Right lobe of liver (tissue), 6 donors: ENCODE results near the gene CDKAL1. TPM values are rescaled to one million over a fixed set of nuclear protein-coding genes. Genes with fewer than 3 reads are reported as not detected.
A peak's percentile ranks its signal among the peaks of the same experiment; 100 is the strongest.

Experiments used
- ATAC-seq, 4 donors: fragments of 200-7000 bp; cut with Tn5 transposase; one replicate each; pipeline ENCODE4 v1.9.1; 2020; ENCODE audit warnings: mild to moderate bottlenecking in 4 of 4, moderate library complexity in 4 of 4
- DNase-seq, 3 donors: peaks; one replicate each; pipeline ENCODE4 v3.0.0-alpha.2; 2020
- H3K27ac ChIP-seq, 3 donors: fragments of 200-600 bp; one replicate each; pipeline ENCODE4 v1.8.0; 2022
- H3K27me3 ChIP-seq, 2 donors: fragments of 200-600 bp; one replicate each; pipeline ENCODE4 v1.8.0; 2022
- H3K36me3 ChIP-seq, 4 donors: fragments of 200-600 bp; sonication (generic) in 1 of 4; one replicate each; pipeline versions ENCODE4 v1.5.1 to v1.8.0; 2017 to 2022; ENCODE audit warnings: control low read depth in 1 of 4
- H3K4me1 ChIP-seq, 4 donors: fragments of 200-600 bp; sonication (generic) in 1 of 4; one replicate each; pipeline versions ENCODE4 v1.5.1 to v1.8.0; 2017 to 2022; ENCODE audit warnings: control low read depth in 1 of 4
- H3K4me3 ChIP-seq, 3 donors: fragments of 200-600 bp; one replicate each; pipeline ENCODE4 v1.8.0; 2022
- H3K9me3 ChIP-seq, 4 donors: fragments of 200-600 bp; sonication (generic) in 1 of 4; one replicate each; pipeline versions ENCODE4 v1.5.1 to v1.8.0; 2017 to 2022; ENCODE audit warnings: control low read depth in 1 of 4
- POLR2A ChIP-seq: fragments of 450-650 bp; IDR thresholded peaks from one replicate; pipeline ENCODE4 v1.6.1; 2017; ENCODE audit warnings: antibody characterized with exemption, mild to moderate bottlenecking
- WGBS: methylation state at CpG from one replicate; pipeline ENCODE4 v1.1.6; 2018; ENCODE audit warnings: low coverage, low lambda C conversion rate; ENCODE audit not compliant: insufficient coverage; ENCODE audit errors: missing lambda C conversion rate; 5-methylcytosine and 5-hydroxymethylcytosine counted together
- intact Hi-C, 2 donors: fragments of 100-400 bp; cut with DNase I; formaldehyde crosslinking; loops; one replicate each; pipeline versions ENCODE4 v1.11.2 to v1.14.1; 2022
- total RNA-seq, 6 experiments: library from RNA; depleted of rRNA in 2 of 6; stranded (reverse); fragments of >200 nt in 2 of 6; fragmentation: NEBNext Ultra II Directional in 3 of 6; extraction: Animal tissue kit (Norgen Biotek cat#: 25700) in 3 of 6; gene quantifications; one replicate each; pipeline versions ENCODE4 v1.1.0 to v1.2.4, GENCODE V29; 2016 to 2023
- TF ChIP-seq, protein P1 (sequence below), 4 donors: fragments of 200-600 bp in 3 of 4; fragments of 450-650 bp in 1 of 4; IDR thresholded peaks; one replicate each; pipeline versions ENCODE4 v1.5.1 to v1.8.0; 2016 to 2022; ENCODE audit warnings: antibody characterized with exemption in 4 of 4, mild to moderate bottlenecking in 2 of 4
- donor health status: DM: no; HTN: yes; CAD: no.
- donor health status: DM: no; HTN: no; CAD: no.
- donor health status: DM: no; HTN: no; CAD: no.
- donor health status: DM: no; HTN: yes; CAD: no.
- donor health status: DM: no; HTN: yes; CAD: no.

The CDKAL1 gene
- total RNA-seq, 6 experiments from 2014 or later = 4.5 to 7.0 (median 6.2) TPM

GRCh38 chr6:21078497-21078896 is 544.2 kb downstream of the CDKAL1 start:
- Histone ChIP-seq H3K36me3 (no peaks in the 10 kb centered on the region), H3K27me3 (no peaks in the 10 kb centered on the region), H3K4me3 (no peak overlapping the region), H3K4me1 (no peaks in the 10 kb centered on the region), H3K27ac (no peak overlapping the region), H3K9me3 (no peaks in the 10 kb centered on the region)
- 93% methylated on average over 2 of the region's 3 CpGs for WGBS
- intact Hi-C loops = no loop called here
- ATAC-seq = no peak
- DNase-seq = no peak
- TF ChIP-seq, protein P1, sequence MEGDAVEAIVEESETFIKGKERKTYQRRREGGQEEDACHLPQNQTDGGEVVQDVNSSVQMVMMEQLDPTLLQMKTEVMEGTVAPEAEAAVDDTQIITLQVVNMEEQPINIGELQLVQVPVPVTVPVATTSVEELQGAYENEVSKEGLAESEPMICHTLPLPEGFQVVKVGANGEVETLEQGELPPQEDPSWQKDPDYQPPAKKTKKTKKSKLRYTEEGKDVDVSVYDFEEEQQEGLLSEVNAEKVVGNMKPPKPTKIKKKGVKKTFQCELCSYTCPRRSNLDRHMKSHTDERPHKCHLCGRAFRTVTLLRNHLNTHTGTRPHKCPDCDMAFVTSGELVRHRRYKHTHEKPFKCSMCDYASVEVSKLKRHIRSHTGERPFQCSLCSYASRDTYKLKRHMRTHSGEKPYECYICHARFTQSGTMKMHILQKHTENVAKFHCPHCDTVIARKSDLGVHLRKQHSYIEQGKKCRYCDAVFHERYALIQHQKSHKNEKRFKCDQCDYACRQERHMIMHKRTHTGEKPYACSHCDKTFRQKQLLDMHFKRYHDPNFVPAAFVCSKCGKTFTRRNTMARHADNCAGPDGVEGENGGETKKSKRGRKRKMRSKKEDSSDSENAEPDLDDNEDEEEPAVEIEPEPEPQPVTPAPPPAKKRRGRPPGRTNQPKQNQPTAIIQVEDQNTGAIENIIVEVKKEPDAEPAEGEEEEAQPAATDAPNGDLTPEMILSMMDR (IDR thresholded peaks at IDR 0.05) = no peak
- no peak for TF ChIP-seq POLR2A

DNA sequence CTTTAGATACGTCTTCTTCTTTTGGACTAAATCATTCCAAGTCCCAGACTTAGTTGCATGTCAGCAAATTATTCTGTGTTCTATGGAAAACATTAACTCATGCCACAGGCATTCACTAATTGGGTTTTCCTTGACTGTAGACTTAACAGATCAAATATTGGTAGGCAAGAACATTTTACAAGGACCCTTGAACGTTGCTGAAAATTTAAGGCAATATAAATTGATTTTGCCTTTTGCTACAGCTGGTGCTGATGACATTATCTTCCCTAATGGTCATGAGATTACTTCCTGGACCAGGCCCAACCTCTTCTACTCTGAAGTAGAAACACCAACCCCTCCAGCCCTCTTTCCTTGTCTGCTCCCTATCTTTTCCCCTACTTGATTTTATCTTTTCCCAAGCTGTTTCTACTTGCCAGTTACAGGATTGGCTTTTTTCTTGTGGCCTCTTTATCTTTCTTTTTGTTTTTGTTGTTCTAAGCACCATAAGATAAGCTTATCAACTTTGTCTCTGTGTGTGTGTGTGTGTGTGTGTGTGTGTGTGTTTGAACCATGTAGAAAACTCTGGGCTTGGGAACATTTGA is 545.3 kb downstream of the CDKAL1 start:
- WGBS = 51% methylated on average over 2 of the region's 2 CpGs
- no peaks in the 10 kb centered on the region for H3K9me3 ChIP-seq
- no peak overlapping the region for H3K27ac ChIP-seq
- TF ChIP-seq POLR2A = no peak
- DNase-seq (no peak), ATAC-seq (peak in 1 of 4 donors; percentile 22)
- H3K27me3 ChIP-seq = no peaks in the 10 kb centered on the region
- intact Hi-C loops = no loop called here
- no peak overlapping the region for H3K4me3 ChIP-seq
- H3K4me1 ChIP-seq = no peaks in the 10 kb centered on the region
- H3K36me3 ChIP-seq = no peaks in the 10 kb centered on the region

- 82% methylated on average over 1 of the region's 3 CpGs for WGBS
- H3K36me3 ChIP-seq = no peaks in the 10 kb centered on the region
- H3K27me3 ChIP-seq = no peaks in the 10 kb centered on the region
- no peak overlapping the region for H3K4me3 ChIP-seq
- no peaks in the 10 kb centered on the region for H3K9me3 ChIP-seq
- intact Hi-C loops = no loop called here
- H3K27ac ChIP-seq = no peak overlapping the region
- H3K4me1 ChIP-seq = no peaks in the 10 kb centered on the region
- no peak for TF ChIP-seq POLR2A
- TF ChIP-seq, protein P1 (IDR thresholded peaks at IDR 0.05) = no peak
- no peak for ATAC-seq
- DNase-seq = no peak
These were observed 546.0 kb downstream of the CDKAL1 start for GRCh38 chr6:21080221-21080620.

GRCh38 chr6:21082091-21082490 is 547.8 kb downstream of the CDKAL1 start:
- Histone ChIP-seq H3K4me1 (no peaks in the 10 kb centered on the region), H3K27ac (no peak overlapping the region), H3K27me3 (no peaks in the 10 kb centered on the region), H3K36me3 (no peaks in the 10 kb centered on the region), H3K4me3 (no peak overlapping the region), H3K9me3 (no peaks in the 10 kb centered on the region)
- TF ChIP-seq, protein P1 (IDR thresholded peaks at IDR 0.05) = no peak
- DNase-seq = no peak
- no peak for ATAC-seq
- intact Hi-C loops = no loop called here

GRCh38 chr6:21083708-21084107 is 549.5 kb downstream of the CDKAL1 start:
- Histone ChIP-seq H3K27ac (no peak overlapping the region), H3K4me3 (no peak overlapping the region), H3K27me3 (no peaks in the 10 kb centered on the region), H3K4me1 (no peaks in the 10 kb centered on the region), H3K9me3 (no peaks in the 10 kb centered on the region), H3K36me3 (no peaks in the 10 kb centered on the region)
- intact Hi-C loops = no loop called here
- DNase-seq (no peak), ATAC-seq (no peak)
- TF ChIP-seq, protein P1 (IDR thresholded peaks at IDR 0.05) = no peak
- TF ChIP-seq POLR2A = no peak
- WGBS = 82% methylated on average over 4 of the region's 4 CpGs
